Esophagus muscularis mucosa (tissue), 4 donors: ENCODE results near the gene KLK1. TPM values are rescaled to one million over a fixed set of nuclear protein-coding genes. Genes with fewer than 3 reads are reported as not detected.

Experiments
- DNase-seq: peaks from one replicate; pipeline ENCODE4 v3.0.0-alpha.2; 2017; ENCODE audit errors: extremely low spot score
- H3K27ac ChIP-seq, 4 donors: fragments of 200-600 bp; sonication (generic); replicated peaks in 1 of 4; 1 replicate in 3 of 4; 2 replicates in 1 of 4; pipeline ENCODE4 v1.5.1; 2016 to 2019; ENCODE audit warnings: mild to moderate bottlenecking in 1 of 4
- H3K27me3 ChIP-seq, 4 donors: fragments of 200-600 bp; sonication (generic); one replicate each; pipeline versions ENCODE4 v1.5.1 to v1.6.0; 2016 to 2019
- H3K36me3 ChIP-seq, 4 donors: fragments of 200-600 bp; sonication (generic); one replicate each; pipeline ENCODE4 v1.5.1; 2016 to 2019
- H3K4me1 ChIP-seq, 4 donors: fragments of 200-600 bp; sonication (generic); one replicate each; pipeline ENCODE4 v1.5.1; 2016 to 2019
- H3K4me3 ChIP-seq, 4 donors: fragments of 200-600 bp; sonication (generic); 1 replicate in 2 of 4; 2 replicates in 2 of 4; pipeline ENCODE4 v1.5.1; 2016 to 2019; ENCODE audit warnings: mild to moderate bottlenecking in 4 of 4, moderate library complexity in 1 of 4
- H3K9me3 ChIP-seq, 4 donors: fragments of 200-600 bp; sonication (generic); 1 replicate in 3 of 4; 2 replicates in 1 of 4; pipeline ENCODE4 v1.5.1; 2016 to 2019
- EP300 ChIP-seq: sonication (generic); formaldehyde crosslinking; IDR thresholded peaks from one replicate; pipeline ENCODE4 v1.6.1; 2017; ENCODE audit warnings: antibody characterized with exemption
- POLR2A ChIP-seq: fragments of 450-650 bp; IDR thresholded peaks from one replicate; pipeline ENCODE4 v1.6.1; 2017; ENCODE audit warnings: antibody characterized with exemption, moderate library complexity, mild to moderate bottlenecking, low read depth
- POLR2AphosphoS5 ChIP-seq, 2 donors: sonication (generic); formaldehyde crosslinking; IDR thresholded peaks; one replicate each; pipeline ENCODE4 v1.6.1; 2017; ENCODE audit warnings: antibody characterized with exemption in 2 of 2
- WGBS: methylation state at CpG from one replicate; pipeline ENCODE4 v1.1.5; 2018; 5-methylcytosine and 5-hydroxymethylcytosine counted together
- intact Hi-C: fragments of 100-400 bp; cut with DNase I; formaldehyde crosslinking; loops from one replicate; pipeline ENCODE4 v1.15.1; 2023
- total RNA-seq, 4 donors: library from RNA; depleted of rRNA; stranded (reverse); fragments of >200 nt; gene quantifications; one replicate each; pipeline versions ENCODE4 v1.1.0 to v1.2.1, GENCODE V29; 2016
- TF ChIP-seq, protein P1 (sequence below), 3 experiments: fragments of 200-600 bp in 2 of 3; fragments of 450-650 bp in 1 of 3; sonication (generic) in 2 of 3; IDR thresholded peaks; one replicate each; pipeline ENCODE4 v1.5.1; 2017 to 2019; ENCODE audit warnings: antibody characterized with exemption in 3 of 3, mild to moderate bottlenecking in 2 of 3, moderate library complexity in 1 of 3

KLK1 gene
- total RNA-seq, 4 donors from 2014 or later, result not detected

- Histone ChIP-seq H3K4me1 (no peaks in the 10 kb centered on the region), H3K27ac (no peak overlapping the region), H3K27me3 (peaks cover 0 to 13% (median 0%) of the 10 kb centered on the region in 4 donors), H3K9me3 (peaks cover 0 to 20% (median 9%) of the 10 kb centered on the region in 4 donors), H3K36me3 (no peaks in the 10 kb centered on the region), H3K4me3 (no peak overlapping the region)
- TF ChIP-seq, protein P1, sequence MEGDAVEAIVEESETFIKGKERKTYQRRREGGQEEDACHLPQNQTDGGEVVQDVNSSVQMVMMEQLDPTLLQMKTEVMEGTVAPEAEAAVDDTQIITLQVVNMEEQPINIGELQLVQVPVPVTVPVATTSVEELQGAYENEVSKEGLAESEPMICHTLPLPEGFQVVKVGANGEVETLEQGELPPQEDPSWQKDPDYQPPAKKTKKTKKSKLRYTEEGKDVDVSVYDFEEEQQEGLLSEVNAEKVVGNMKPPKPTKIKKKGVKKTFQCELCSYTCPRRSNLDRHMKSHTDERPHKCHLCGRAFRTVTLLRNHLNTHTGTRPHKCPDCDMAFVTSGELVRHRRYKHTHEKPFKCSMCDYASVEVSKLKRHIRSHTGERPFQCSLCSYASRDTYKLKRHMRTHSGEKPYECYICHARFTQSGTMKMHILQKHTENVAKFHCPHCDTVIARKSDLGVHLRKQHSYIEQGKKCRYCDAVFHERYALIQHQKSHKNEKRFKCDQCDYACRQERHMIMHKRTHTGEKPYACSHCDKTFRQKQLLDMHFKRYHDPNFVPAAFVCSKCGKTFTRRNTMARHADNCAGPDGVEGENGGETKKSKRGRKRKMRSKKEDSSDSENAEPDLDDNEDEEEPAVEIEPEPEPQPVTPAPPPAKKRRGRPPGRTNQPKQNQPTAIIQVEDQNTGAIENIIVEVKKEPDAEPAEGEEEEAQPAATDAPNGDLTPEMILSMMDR (IDR thresholded peaks at IDR 0.05), result no peak
- TF ChIP-seq POLR2AphosphoS5 (IDR thresholded peaks at IDR 0.05) (no peak), POLR2A (no peak), EP300 (no peak)
- 65% methylated on average over 8 of the region's 8 CpGs for WGBS
- intact Hi-C loops, result no loop called here
- DNase-seq, result no peak
Measured at GRCh38 chr19:50844296-50844935, 20.8 kb upstream of the KLK1 start.

- Histone ChIP-seq H3K4me3 (no peak overlapping the region), H3K27ac (no peak overlapping the region), H3K27me3 (peaks cover 0 to 18% (median 0%) of the 10 kb centered on the region in 4 donors), H3K36me3 (no peaks in the 10 kb centered on the region), H3K9me3 (peaks cover 0 to 20% (median 9%) of the 10 kb centered on the region in 4 donors), H3K4me1 (no peaks in the 10 kb centered on the region)
- intact Hi-C loops, result no loop called here
- 76% methylated on average over 7 of the region's 7 CpGs for WGBS
- TF ChIP-seq POLR2AphosphoS5 (IDR thresholded peaks at IDR 0.05) (no peak), POLR2A (no peak), EP300 (no peak)
- TF ChIP-seq, protein P1 (IDR thresholded peaks at IDR 0.05), result no peak
- DNase-seq, result no peak
Measured at GRCh38 chr19:50843701-50844221, 20.2 kb upstream of the KLK1 start.

DNA sequence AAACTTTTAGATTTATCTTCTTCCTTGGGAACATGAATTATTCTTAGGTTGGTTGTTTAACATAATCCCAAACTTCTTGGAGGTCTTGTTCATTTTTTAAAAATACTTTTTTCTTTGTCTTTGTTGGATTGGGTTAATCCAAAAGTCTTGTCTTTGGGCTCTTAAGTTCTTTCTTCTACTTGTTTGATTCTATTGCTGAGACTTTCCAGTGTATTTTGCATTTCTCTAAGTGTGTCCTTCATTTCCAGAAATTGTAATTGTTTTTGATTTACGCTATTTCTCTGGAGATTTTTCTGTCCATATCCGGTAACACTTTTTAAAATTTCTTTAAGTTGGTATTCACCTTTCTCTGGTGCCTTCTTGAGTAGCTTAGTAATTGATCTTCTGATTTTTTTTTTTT, 19.6 kb upstream of the KLK1 start:
- DNase-seq, result no peak
- WGBS, result 90% methylated on average over 2 of the region's 2 CpGs
- Histone ChIP-seq H3K9me3 (peaks cover 0 to 20% (median 9%) of the 10 kb centered on the region in 4 donors), H3K4me1 (no peaks in the 10 kb centered on the region), H3K27me3 (peaks cover 0 to 24% (median 0%) of the 10 kb centered on the region in 4 donors), H3K27ac (no peak overlapping the region), H3K36me3 (no peaks in the 10 kb centered on the region), H3K4me3 (no peak overlapping the region)
- intact Hi-C loops, result no loop called here
- TF ChIP-seq EP300 (no peak), POLR2A (no peak), POLR2AphosphoS5 (IDR thresholded peaks at IDR 0.05) (no peak)
- TF ChIP-seq, protein P1 (IDR thresholded peaks at IDR 0.05), result no peak

DNA sequence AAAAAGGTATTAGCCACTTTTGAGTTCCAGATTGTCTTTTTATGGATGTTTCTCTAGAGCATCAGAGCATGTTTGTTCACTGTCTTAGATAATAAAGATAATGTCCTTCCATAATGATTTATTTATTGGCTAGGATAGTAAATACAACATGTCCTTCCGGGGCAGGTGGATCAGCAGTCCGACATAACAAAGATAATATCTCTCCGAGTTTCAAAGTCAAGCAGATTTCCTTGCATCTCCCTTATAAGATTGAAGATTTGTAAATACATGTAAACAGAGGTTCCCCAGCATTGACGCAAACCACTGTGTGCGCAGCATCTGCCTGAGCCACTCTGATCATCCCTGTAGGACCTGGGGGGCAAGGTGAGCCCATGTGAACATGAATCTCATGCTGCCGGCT, 18.5 kb upstream of the KLK1 start:
- peaks cover 0 to 20% (median 9%) of the 10 kb centered on the region in 4 donors for H3K9me3 ChIP-seq
- H3K27me3 ChIP-seq, result peaks cover 0 to 33% (median 0%) of the 10 kb centered on the region in 4 donors
- 83% methylated on average over 6 of the region's 6 CpGs for WGBS
- no peaks in the 10 kb centered on the region for H3K4me1 ChIP-seq
- DNase-seq, result no peak
- intact Hi-C loops, result no loop called here
- no peak for TF ChIP-seq POLR2AphosphoS5 (IDR thresholded peaks at IDR 0.05)
- TF ChIP-seq POLR2A, result no peak
- no peak for TF ChIP-seq EP300
- TF ChIP-seq, protein P1 (IDR thresholded peaks at IDR 0.05), result no peak
- H3K4me3 ChIP-seq, result no peak overlapping the region
- H3K36me3 ChIP-seq, result no peaks in the 10 kb centered on the region
- H3K27ac ChIP-seq, result no peak overlapping the region
